Body of pancreas (tissue), 4 donors: ENCODE data around the gene PRKAA1. TPM values are rescaled to one million over a fixed set of nuclear protein-coding genes. Genes with fewer than 3 reads are reported as not detected.

ENCODE experiments used
- ATAC-seq: fragments of 150-250 bp; one replicate; pipeline ENCODE4 v1.9.1; 2016
- DNase-seq, 4 donors: peaks; one replicate each; pipeline ENCODE4 v3.0.0-alpha.2; 2019
- H3K27ac ChIP-seq, 4 donors: fragments of 200-600 bp; sonication (generic); 1 replicate in 3 of 4; 2 replicates in 1 of 4; pipeline versions ENCODE4 v1.5.1 to v1.6.1; 2016 to 2019; ENCODE audit warnings: mild to moderate bottlenecking in 1 of 4, mixed read lengths in 1 of 4, moderate library complexity in 1 of 4
- H3K27me3 ChIP-seq, 2 donors: fragments of 200-600 bp; sonication (generic); one replicate each; pipeline ENCODE4 v1.6.0; 2016; ENCODE audit warnings: mild to moderate bottlenecking in 1 of 2
- H3K36me3 ChIP-seq, 2 donors: fragments of 200-600 bp; sonication (generic); replicated peaks in 1 of 2; 2 replicates each; pipeline ENCODE4 v1.5.1; 2016; ENCODE audit warnings: low read depth in 2 of 2; ENCODE audit not compliant: insufficient read depth in 1 of 2
- H3K4me1 ChIP-seq: fragments of 200-600 bp; sonication (generic); one replicate; pipeline ENCODE4 v1.6.0; 2016
- H3K4me3 ChIP-seq, 2 donors: fragments of 200-600 bp; sonication (generic); 1 replicate in 1 of 2; 2 replicates in 1 of 2; pipeline ENCODE4 v1.5.1; 2016 to 2019
- H3K9me3 ChIP-seq, 3 donors: fragments of 200-600 bp; sonication (generic); 1 replicate in 2 of 3; 2 replicates in 1 of 3; pipeline ENCODE4 v1.5.1; 2016
- POLR2A ChIP-seq, 3 donors: fragments of 450-650 bp; IDR thresholded peaks; one replicate each; pipeline ENCODE4 v1.6.1; 2016; ENCODE audit warnings: antibody characterized with exemption in 3 of 3, mild to moderate bottlenecking in 2 of 3
- WGBS, 2 donors: methylation state at CpG; one replicate each; pipeline ENCODE4 v1.1.5; 2017; 5-methylcytosine and 5-hydroxymethylcytosine counted together
- intact Hi-C: fragments of 100-400 bp; cut with DNase I; formaldehyde crosslinking; loops from one replicate; pipeline ENCODE4 v1.15.1; 2023
- total RNA-seq, 2 donors: library from RNA; depleted of rRNA; stranded (reverse); fragments of >200 nt; gene quantifications; one replicate each; pipeline ENCODE4 v1.1.0, GENCODE V29; 2016
- TF ChIP-seq, protein P1 (sequence below), 7 experiments: fragments of 450-650 bp in 4 of 7; fragments of 200-600 bp in 3 of 7; sonication (generic) in 3 of 7; IDR thresholded peaks; one replicate each; pipeline ENCODE4 v1.5.1; 2016 to 2019; ENCODE audit warnings: antibody characterized with exemption in 7 of 7

The PRKAA1 gene
- total RNA-seq, 2 donors from 2014 or later = 53.2 to 70.9 TPM

DNA sequence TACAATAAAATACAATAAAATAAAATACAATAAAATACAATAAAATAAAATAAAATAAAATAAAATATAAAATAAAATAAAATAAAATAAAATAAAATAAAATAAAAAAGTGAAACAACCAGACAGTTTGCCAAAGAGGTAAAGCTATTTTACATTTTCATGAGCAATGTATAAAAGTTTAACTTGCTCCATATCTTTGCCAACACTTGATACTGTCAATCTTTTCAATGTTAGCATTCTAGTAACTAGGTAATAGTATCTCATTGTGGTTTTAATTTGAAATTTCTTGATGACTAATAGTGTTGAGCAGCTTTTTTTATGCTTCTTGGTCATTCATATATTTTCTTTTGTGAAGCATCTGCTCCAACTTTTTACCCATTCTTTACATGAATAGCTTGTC is 59.7 kb downstream of the PRKAA1 start:
- no peaks in the 10 kb centered on the region for H3K27me3 ChIP-seq
- no peak overlapping the region for H3K27ac ChIP-seq
- H3K36me3 ChIP-seq = peaks cover 0 to 6% of the 10 kb centered on the region in 2 donors
- H3K9me3 ChIP-seq = no peaks in the 10 kb centered on the region
- TF ChIP-seq POLR2A (IDR thresholded peaks at IDR 0.05) = no peak
- TF ChIP-seq, protein P1, sequence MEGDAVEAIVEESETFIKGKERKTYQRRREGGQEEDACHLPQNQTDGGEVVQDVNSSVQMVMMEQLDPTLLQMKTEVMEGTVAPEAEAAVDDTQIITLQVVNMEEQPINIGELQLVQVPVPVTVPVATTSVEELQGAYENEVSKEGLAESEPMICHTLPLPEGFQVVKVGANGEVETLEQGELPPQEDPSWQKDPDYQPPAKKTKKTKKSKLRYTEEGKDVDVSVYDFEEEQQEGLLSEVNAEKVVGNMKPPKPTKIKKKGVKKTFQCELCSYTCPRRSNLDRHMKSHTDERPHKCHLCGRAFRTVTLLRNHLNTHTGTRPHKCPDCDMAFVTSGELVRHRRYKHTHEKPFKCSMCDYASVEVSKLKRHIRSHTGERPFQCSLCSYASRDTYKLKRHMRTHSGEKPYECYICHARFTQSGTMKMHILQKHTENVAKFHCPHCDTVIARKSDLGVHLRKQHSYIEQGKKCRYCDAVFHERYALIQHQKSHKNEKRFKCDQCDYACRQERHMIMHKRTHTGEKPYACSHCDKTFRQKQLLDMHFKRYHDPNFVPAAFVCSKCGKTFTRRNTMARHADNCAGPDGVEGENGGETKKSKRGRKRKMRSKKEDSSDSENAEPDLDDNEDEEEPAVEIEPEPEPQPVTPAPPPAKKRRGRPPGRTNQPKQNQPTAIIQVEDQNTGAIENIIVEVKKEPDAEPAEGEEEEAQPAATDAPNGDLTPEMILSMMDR (IDR thresholded peaks at IDR 0.05) = no peak
- intact Hi-C loops = no loop called here
- no peak overlapping the region for H3K4me3 ChIP-seq
- peaks cover 27% of the 10 kb centered on the region for H3K4me1 ChIP-seq
- no peak for ATAC-seq
- DNase-seq = no peak

DNA sequence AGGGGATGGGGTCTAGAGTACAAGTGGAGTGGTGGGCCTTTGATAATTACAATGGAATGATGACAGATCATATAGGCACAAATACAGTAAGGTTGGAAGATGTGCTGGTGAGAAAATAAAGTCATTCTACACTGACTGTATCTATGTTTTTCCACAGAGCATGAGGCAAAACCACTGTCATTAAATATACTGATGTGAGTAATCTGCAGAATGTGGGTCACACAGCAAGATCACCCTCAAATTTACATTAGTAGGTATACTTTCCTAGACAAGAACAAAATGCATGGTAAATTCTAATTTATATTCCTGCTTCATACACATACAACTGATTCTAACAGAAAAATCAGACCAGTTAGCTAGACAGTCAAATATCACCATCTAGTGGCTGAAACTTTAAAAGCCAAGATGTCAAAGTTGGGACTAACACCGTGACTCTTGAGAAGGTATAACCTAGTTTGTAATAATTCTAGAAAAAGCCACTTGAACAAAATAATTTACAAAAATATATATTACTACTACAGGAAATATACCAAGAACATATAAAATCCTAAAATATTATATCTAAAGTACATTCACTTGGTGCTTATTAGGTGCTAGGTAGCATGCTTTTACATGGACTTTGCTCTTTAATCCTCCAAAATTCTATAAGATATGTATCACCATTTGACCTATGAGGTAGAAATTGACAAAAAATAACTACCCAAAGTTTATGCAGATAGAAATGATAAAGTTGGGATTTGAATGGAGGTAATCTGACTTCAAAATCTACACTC is 61.9 kb downstream of the PRKAA1 start:
- 4 to 7% methylated on average over 1 of the region's 1 CpG for WGBS, 2 donors
- H3K36me3 ChIP-seq = peaks cover 0 to 3% of the 10 kb centered on the region in 2 donors
- no peaks in the 10 kb centered on the region for H3K9me3 ChIP-seq
- DNase-seq = peak in 1 of 4 donors; percentile 14
- peak; percentile 46 for ATAC-seq
- peaks cover 44% of the 10 kb centered on the region for H3K4me1 ChIP-seq
- intact Hi-C loops = no loop called here
- no peak overlapping the region for H3K4me3 ChIP-seq
- no peak for TF ChIP-seq POLR2A (IDR thresholded peaks at IDR 0.05)
- TF ChIP-seq, protein P1 (IDR thresholded peaks at IDR 0.05) = peak; percentile 60 to 87 (median 83)
- H3K27ac ChIP-seq = peak overlapping the region in 3 of 4 donors; percentile 72 to 85 (median 78)
- H3K27me3 ChIP-seq = no peaks in the 10 kb centered on the region

DNA sequence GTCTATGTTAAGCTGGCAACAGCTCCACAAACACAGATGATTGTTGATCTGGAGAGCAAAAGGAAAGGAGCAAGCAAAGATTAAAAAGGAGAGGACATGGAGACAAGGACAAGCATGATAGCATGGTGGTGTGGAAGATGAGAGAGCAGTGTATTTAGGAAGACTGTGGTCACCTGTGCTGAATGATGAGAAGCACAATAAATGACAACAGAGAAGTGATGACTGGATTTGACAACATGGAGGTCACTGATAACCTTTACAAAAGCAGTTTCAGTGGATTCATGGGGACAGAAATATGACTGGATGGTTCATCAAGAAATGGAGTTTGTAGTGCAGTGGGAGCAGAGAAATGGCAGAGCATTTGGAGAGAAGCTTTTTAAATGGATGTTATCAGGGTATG is 62.6 kb downstream of the PRKAA1 start:
- H3K4me1 ChIP-seq = peaks cover 44% of the 10 kb centered on the region
- peak overlapping the region in 3 of 4 donors; percentile 72 to 85 (median 78) for H3K27ac ChIP-seq
- intact Hi-C loops = no loop called here
- TF ChIP-seq, protein P1 (IDR thresholded peaks at IDR 0.05) = no peak
- no peak for TF ChIP-seq POLR2A (IDR thresholded peaks at IDR 0.05)
- H3K36me3 ChIP-seq = no peaks in the 10 kb centered on the region
- no peaks in the 10 kb centered on the region for H3K9me3 ChIP-seq
- H3K4me3 ChIP-seq = no peak overlapping the region
- DNase-seq (no peak), ATAC-seq (no peak)
- no peaks in the 10 kb centered on the region for H3K27me3 ChIP-seq

DNA sequence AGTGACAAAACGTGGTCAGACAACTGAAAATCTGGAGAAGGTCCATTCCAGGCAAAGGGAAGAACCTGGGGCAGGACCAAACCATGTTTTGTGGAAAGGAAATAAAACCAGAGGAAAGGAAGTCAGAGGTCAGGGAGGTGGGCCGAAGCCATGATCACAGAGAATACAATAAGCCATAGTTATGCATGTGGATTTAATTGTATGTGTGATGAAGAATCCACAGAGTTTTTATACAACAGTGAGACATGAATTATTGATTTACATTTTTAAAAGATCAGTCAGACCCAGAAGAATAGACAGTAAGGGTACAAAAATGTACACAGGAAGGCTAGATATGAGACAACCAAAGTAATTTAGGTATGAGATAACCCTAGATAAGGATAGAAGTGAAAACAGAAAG is 63.2 kb downstream of the PRKAA1 start:
- Histone ChIP-seq H3K36me3 (no peaks in the 10 kb centered on the region), H3K4me1 (peaks cover 44% of the 10 kb centered on the region), H3K27me3 (no peaks in the 10 kb centered on the region), H3K27ac (peak overlapping the region; percentile 25 to 85 (median 75)), H3K4me3 (no peak overlapping the region), H3K9me3 (no peaks in the 10 kb centered on the region)
- TF ChIP-seq, protein P1 (IDR thresholded peaks at IDR 0.05) = no peak
- no peak for TF ChIP-seq POLR2A (IDR thresholded peaks at IDR 0.05)
- WGBS, 2 donors = 23 to 31% methylated on average over 2 of the region's 2 CpGs
- no peak for DNase-seq
- intact Hi-C loops = no loop called here
- no peak for ATAC-seq
